Mononuclear cell (primary cell): ENCODE data around the gene CCDC171. TPM values are rescaled to one million over a fixed set of nuclear protein-coding genes. Genes with fewer than 3 reads are reported as not detected.
"Not testable (repeated sequence)": the region's sequence is repeated elsewhere in the genome, so short reads cannot be mapped to it uniquely, and the experiment has no call there.

Experiments
- H3K27me3 ChIP-seq: 2 replicates; pipeline ENCODE4 v1.6.0; 2011; ENCODE audit warnings: low read length, control low read depth; ENCODE audit not compliant: insufficient read depth
- H3K4me1 ChIP-seq: 2 replicates; pipeline ENCODE4 v1.5.1; 2011; ENCODE audit warnings: mild to moderate bottlenecking, low read length, control low read depth; ENCODE audit not compliant: insufficient read depth
- H3K4me3 ChIP-seq: 2 replicates; pipeline ENCODE4 v1.5.1; 2011; ENCODE audit warnings: mild to moderate bottlenecking, low read length, moderate library complexity
- H3K9me3 ChIP-seq: 2 replicates; pipeline ENCODE4 v1.5.1; 2011; ENCODE audit warnings: low read depth, mild to moderate bottlenecking, control low read depth, low read length
- total RNA-seq: library from RNA; depleted of rRNA; stranded (reverse); fragments of >200 nt; gene quantifications from one replicate; pipeline ENCODE4 v1.2.3, GENCODE V29; 2012

The CCDC171 gene
- total RNA-seq, 1 donor: 1.3 TPM

DNA sequence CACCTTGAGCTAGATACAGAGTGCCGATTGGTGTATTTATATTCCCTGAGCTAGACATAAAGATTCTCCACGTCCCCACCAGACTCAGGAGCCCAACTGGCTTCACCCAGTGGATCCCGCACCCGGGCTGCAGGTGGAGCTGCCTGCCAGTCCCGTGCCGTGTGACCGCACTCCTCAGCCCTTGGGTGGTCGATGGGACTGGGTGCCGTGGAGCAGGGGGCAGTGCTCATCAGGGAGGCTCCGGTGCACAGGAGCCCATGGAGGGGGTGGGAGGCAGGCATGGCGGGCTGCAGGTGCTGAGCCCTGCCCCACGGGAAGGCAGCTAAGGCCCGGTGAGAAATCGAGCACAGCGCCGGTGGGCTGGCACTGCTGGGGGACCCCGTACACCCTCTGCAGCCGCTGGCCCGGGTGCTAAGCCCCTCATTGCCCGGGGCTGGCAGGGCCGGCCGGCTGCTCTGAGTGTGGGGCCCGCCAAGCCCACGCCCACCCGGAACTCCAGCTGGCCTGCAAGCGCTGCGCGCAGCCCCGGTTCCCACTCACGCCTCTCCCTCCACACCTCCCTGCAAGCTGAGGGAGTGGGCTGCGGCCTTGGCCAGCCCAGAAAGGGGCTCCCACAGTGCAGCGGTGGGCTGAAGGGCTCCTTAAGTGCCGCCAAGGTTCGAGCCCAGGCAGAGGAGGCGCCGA, 147.2 kb downstream of the CCDC171 start:
- not testable (repeated sequence) for H3K4me3 ChIP-seq, H3K4me1 ChIP-seq, H3K27me3 ChIP-seq, H3K9me3 ChIP-seq

DNA sequence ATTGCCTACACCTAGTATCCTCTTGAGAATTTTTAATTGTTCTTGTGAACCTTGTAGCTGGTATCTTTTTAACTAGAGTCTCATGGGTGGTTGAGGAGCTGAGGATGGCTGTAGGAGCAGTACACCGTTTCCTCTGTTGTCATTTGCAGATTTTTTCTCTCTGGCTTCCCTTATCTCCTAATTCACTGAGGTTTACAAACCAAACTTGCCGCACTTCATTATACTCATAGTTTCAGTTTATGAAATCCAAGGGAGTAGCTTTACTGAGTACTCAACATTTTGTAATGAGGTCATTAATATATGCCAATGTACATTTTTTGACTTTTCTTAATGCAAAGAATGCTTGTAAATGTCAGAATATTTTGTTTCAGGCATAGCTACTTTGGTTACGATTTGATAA, 154.2 kb downstream of the CCDC171 start:
- no peaks in the 10 kb centered on the region for H3K9me3 ChIP-seq
- H3K4me1 ChIP-seq: no peaks in the 10 kb centered on the region
- H3K4me3 ChIP-seq: no peak overlapping the region
- H3K27me3 ChIP-seq: no peaks in the 10 kb centered on the region

DNA sequence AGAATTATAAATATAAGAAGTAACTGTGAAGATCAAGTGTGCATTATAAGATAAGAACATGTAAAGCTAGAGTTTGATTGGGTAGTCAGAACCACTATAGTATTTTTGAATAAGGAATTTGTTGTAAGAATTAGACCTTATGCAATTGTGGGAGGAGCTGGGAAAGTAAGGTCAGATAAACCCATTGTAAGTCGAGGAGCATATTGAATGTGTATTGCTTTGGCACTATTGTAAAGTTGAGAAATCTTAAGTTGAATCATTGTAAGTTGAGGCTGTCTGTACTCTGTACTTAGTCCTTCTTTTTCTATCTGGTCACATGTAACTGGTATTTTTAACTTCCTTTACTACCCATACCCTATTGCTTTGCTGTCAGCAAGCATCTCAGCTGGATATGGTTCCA, 158.7 kb downstream of the CCDC171 start:
- Histone ChIP-seq H3K9me3 (no peaks in the 10 kb centered on the region), H3K4me1 (no peaks in the 10 kb centered on the region), H3K27me3 (no peaks in the 10 kb centered on the region), H3K4me3 (no peak overlapping the region)

DNA sequence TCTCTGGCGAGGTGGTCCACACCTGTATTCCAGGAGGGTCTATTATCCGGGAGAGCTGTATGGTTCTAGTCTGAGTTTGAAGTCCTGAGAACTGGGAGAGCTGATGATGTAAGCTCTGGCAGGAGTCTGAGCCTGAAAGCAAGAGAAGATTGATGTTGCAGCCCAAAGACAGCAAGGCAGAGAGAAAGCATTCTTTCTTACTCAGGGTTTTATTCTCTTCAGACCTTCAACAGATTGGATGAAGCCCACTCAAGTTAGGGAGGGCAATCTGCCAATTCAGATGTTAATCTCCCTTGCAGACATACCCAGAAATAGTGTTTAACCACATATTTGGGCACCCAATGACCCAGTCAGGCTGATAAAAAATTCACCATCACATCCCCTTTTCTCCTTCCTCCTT, 159.1 kb downstream of the CCDC171 start:
- no peaks in the 10 kb centered on the region for H3K27me3 ChIP-seq
- H3K9me3 ChIP-seq: no peaks in the 10 kb centered on the region
- H3K4me3 ChIP-seq: no peak overlapping the region
- H3K4me1 ChIP-seq: no peaks in the 10 kb centered on the region

DNA sequence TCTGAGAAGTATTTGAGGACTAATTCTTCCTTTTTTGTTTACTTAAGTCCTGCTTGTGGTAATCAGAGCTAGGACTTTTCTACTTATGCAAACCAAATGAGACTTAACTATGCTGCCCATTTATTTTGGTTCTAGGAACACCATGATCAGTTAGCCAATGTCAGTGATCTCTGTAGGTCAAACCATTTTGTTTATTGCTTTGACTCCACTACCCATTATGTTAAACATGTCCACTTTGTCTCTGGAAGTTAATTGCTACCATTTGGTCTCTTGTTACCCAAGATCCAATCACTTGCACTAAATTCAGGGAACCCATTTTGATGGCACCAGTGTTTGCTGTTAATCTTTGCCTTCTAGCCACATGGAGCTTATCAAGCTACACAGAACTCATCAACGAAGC, 161.9 kb downstream of the CCDC171 start:
- Histone ChIP-seq H3K27me3 (no peaks in the 10 kb centered on the region), H3K4me1 (no peaks in the 10 kb centered on the region), H3K9me3 (no peaks in the 10 kb centered on the region), H3K4me3 (no peak overlapping the region)

DNA sequence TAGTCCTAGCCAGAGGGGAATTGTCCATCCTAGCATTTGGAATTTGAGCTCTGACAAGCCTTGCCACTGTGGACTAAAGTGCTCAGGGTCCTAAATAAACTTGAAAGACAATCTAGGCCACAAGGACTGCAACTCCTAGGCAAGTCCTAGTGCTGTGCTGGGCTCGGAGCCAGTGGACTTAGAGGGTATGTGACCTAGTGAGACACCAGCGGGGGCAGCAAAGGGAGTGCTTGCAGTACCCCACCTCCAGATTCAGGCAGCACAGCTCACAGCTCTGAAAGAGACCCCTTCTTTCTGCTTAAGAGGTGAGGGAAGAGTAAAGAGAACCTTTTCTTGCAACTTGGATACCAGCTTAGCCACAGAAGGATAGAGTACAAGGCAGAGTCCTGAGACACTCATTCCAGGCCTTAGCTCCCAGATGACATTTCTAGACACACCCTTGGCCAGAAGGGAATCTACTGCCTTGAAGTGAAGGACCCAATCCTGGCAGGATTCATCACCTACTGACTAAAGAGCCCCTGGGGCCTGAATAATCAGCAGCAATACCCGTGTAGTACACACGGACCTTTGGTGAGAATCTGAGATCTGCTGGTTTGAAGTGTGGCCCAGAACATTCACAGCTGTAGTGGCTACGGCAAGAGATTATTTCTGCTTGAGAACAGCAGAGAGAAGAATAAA, 164.6 kb downstream of the CCDC171 start:
- Histone ChIP-seq H3K27me3 (no peaks in the 10 kb centered on the region), H3K4me1 (no peaks in the 10 kb centered on the region), H3K4me3 (no peak overlapping the region), H3K9me3 (no peaks in the 10 kb centered on the region)

DNA sequence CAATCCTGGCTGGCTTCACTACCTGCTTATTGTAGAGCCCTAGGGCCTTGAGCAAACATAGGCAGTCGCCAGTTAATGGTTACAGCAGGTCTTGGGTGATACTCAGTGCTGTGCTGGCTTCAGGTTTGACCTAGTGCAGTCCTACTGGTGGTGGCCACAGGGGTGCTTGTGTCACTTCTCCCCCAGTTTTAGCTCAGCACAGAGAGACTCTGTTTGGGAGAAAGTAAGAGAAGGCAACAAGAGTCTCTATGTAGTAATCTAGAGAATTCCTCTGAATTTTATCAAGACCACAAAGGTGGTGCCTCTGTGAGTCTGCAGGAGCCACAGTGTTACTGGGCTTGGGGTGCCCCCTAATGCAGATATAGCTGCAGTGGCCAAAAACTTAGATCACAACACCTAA, 165.6 kb downstream of the CCDC171 start:
- H3K27me3 ChIP-seq: no peaks in the 10 kb centered on the region
- H3K9me3 ChIP-seq: no peaks in the 10 kb centered on the region
- H3K4me1 ChIP-seq: no peaks in the 10 kb centered on the region
- H3K4me3 ChIP-seq: no peak overlapping the region

DNA sequence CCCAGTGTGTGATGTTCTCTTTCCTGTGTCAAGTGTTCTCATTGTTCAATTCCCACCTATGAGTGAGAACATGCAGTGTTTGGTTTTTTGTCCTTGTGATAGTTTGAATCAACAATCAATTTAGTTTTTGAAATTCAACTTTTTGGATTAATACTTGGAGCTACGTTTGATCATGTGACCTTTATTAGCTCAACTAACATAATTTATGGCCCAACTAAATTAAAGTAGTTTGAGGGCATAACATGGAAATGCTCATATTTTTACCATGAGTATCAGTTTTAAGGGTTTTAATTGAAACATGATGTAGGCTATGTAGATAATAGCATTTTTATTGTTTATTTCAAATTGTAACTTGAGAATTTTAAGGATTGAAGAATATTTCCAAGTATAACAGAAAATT, 168.0 kb downstream of the CCDC171 start:
- no peak overlapping the region for H3K4me3 ChIP-seq
- H3K4me1 ChIP-seq: no peaks in the 10 kb centered on the region
- H3K27me3 ChIP-seq: no peaks in the 10 kb centered on the region
- H3K9me3 ChIP-seq: no peaks in the 10 kb centered on the region

DNA sequence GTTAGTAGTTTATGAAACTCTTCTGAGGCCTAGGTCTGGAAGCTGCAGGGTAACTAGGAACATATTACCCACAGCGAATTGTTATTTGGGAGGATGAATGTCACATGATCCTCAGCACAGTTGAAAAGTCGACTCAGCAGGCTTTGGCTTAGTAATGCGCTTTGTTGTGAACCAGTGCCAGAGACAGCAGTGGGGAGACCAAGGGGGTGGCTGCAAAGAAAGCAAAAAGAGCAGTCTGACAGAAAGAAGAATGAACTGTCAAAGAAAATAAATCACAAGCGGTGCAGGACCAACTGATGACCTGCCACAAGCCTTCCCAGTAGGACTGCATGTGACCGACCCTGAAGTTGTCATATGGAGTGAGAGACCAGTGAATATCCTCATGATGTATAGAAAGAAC, 170.0 kb downstream of the CCDC171 start:
- Histone ChIP-seq H3K4me1 (no peaks in the 10 kb centered on the region), H3K4me3 (no peak overlapping the region)

DNA sequence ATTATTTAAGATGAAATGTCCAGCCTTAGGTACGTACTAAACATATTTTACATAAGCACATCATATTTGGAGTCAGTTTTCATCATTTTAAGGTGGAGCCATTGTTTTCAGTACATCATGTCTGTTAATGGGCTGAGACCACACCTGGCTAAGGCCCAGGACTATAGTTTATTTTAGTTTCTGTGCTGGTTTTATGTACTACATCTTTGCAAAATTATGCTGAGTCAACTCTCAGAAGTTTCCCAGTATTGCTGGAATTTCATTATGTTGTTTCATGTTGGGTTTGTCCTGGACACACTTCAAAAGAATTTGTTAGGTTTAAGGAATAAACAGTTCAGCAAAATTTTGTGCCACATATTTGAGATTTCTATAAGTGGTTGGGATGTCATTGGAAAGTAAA, 171.2 kb downstream of the CCDC171 start:
- Histone ChIP-seq H3K9me3 (no peaks in the 10 kb centered on the region), H3K4me1 (no peaks in the 10 kb centered on the region), H3K4me3 (no peak overlapping the region), H3K27me3 (no peaks in the 10 kb centered on the region)

More for the DNA sequence above, 170.0 kb downstream of the CCDC171 start:
- no peaks in the 10 kb centered on the region for H3K27me3 ChIP-seq
- H3K9me3 ChIP-seq: no peaks in the 10 kb centered on the region

DNA sequence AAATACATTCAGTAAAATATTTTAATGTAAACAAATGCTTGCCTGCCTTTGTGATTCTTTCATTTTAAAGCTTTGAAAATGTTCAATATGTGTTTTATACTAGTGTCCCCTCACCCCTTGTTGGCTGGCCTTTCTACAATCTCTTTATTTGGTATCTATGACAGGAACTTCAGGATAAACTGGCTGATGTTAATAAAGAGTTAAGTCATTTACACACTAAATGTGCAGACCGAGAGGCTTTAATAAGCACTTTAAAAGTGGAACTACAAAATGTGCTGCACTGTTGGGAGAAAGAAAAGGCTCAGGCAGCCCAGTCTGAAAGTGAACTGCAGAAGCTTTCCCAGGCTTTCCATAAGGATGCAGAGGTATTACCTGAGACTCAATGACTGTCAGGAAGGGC, 171.8 kb downstream of the CCDC171 start:
- no peak overlapping the region for H3K4me3 ChIP-seq
- no peaks in the 10 kb centered on the region for H3K9me3 ChIP-seq
- no peaks in the 10 kb centered on the region for H3K27me3 ChIP-seq
- no peaks in the 10 kb centered on the region for H3K4me1 ChIP-seq

DNA sequence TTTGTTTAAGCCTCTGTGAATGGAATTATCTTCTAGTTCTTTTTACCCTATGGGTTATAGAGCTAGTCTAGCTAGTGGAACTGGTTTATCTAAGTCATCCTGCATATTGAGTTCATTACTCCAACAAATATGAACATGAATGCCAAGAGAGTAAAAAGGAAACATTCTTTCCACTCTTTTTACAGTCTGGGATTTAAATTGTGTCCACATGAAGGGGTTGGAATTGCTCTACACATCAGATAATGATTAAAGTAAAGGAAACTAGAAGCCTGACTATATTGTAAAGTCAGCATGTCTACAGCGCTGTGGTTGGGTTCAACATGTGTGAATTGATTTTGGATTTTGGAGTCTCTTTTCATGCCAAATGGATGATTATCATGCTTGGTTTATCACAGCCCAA, 173.1 kb downstream of the CCDC171 start:
- Histone ChIP-seq H3K27me3 (no peaks in the 10 kb centered on the region), H3K4me3 (no peak overlapping the region), H3K9me3 (no peaks in the 10 kb centered on the region), H3K4me1 (no peaks in the 10 kb centered on the region)

DNA sequence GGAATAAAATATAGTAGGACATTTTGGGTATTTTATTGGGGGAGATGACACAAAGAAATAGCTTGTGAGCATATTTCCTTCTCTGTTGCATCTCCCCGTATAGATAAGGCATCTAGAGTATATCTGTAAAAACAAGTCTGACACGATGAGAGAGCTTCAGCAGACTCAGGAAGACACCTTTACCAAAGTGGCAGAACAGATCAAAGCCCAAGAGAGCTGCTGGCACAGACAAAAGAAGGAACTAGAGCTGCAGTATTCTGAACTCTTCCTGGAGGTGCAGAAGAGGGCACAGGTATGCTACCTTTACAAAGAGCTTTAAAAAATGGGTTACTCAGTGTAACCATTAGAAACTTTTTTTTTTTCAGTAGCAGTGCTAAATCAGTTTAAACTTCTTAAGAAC, 176.7 kb downstream of the CCDC171 start:
- Histone ChIP-seq H3K27me3 (no peaks in the 10 kb centered on the region), H3K4me1 (no peaks in the 10 kb centered on the region), H3K9me3 (no peaks in the 10 kb centered on the region), H3K4me3 (no peak overlapping the region)

DNA sequence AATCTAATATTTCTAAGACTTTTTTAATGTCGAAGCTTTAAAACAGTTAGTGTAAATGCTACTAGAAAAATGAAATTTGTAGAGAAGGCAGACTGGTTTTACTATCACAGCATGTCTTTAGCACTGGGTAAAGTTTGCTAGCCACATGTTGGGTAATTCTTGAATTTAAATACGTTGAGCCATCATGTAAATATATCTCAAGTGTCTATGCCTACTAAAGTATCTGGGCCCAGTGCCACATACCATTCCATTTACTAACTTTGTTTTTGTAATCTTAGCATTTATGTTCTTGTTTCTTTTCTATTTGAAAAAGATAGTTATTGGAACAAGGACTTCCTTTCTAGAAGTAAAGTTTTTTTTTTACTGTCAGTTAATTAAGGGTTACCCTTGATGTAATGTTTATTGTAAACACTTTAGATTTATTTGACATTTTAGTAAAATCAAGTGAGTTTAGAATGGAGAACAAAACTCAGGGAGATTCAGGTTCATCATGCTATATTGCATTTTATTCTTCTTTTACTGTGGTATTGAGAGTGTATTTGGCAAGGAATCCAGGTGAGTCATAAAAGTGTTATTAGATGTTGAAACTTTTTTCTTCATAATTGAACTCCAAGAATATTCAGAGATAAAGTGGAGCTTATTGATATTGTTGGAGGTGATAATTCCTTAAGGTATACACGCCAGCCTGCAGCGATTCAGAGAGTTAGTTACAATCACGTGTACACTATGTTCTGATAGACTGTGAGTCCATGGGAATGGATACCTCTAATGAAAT, 182.4 kb downstream of the CCDC171 start:
- no peaks in the 10 kb centered on the region for H3K27me3 ChIP-seq

DNA sequence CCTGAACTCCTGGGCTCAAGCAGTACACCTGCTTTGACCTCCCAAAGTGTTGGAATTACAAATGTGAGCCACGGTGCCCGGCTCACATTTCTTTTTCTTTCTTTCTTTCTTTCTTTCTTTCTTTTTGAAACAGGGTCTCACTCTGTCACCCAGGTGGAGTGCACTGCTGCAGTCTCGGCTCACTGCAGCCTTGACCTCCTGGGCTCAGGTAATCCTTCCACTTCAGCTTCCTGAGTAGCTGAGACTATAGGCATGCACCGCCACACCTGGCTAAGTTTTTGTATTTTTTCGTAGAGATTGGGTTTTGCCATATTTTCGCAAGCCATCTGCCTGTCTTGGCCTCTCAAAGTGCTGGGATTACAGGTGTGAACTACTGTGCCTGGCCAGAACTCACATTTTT, 183.7 kb downstream of the CCDC171 start:
- H3K4me1 ChIP-seq: no peaks in the 10 kb centered on the region
- no peaks in the 10 kb centered on the region for H3K27me3 ChIP-seq
- H3K4me3 ChIP-seq: no peak overlapping the region
- H3K9me3 ChIP-seq: no peaks in the 10 kb centered on the region

More for the DNA sequence above, 182.4 kb downstream of the CCDC171 start:
- no peak overlapping the region for H3K4me3 ChIP-seq
- H3K9me3 ChIP-seq: no peaks in the 10 kb centered on the region
- no peaks in the 10 kb centered on the region for H3K4me1 ChIP-seq
